Measurements from ENCODE around the gene CALCOCO1.

The CALCOCO1 gene

GRCh38 chr12:53699678-53700025 is 27.6 kb downstream of the CALCOCO1 start:
- no peak for DNase-seq (ENCODE audit: low read depth in 1 of 2, low spot score in 1 of 2)
- Histone ChIP-seq H3K27me3 (ENCODE audit: insufficient read depth, poor library complexity, severe bottlenecking) (peaks cover 75% of the 10 kb centered on the region), H3K4me3 (replicated peaks; ENCODE audit: insufficient read depth, low read length) (no peak overlapping the region), H3K27ac (replicated peaks) (no peak overlapping the region)
- TF ChIP-seq SPI1 (IDR thresholded peaks at IDR 0.05; ENCODE audit: borderline replicate concordance, low read depth) (no peak), GABPA (IDR thresholded peaks at IDR 0.05; ENCODE audit: low read depth) (no peak), CTCF (IDR thresholded peaks at IDR 0.05; ENCODE audit: insufficient read depth, low read length) (no peak), REST (IDR thresholded peaks at IDR 0.05; ENCODE audit: insufficient replicate concordance, low read depth) (no peak), POLR2AphosphoS5 (IDR thresholded peaks at IDR 0.05; ENCODE audit: low read depth) (no peak)

DNA sequence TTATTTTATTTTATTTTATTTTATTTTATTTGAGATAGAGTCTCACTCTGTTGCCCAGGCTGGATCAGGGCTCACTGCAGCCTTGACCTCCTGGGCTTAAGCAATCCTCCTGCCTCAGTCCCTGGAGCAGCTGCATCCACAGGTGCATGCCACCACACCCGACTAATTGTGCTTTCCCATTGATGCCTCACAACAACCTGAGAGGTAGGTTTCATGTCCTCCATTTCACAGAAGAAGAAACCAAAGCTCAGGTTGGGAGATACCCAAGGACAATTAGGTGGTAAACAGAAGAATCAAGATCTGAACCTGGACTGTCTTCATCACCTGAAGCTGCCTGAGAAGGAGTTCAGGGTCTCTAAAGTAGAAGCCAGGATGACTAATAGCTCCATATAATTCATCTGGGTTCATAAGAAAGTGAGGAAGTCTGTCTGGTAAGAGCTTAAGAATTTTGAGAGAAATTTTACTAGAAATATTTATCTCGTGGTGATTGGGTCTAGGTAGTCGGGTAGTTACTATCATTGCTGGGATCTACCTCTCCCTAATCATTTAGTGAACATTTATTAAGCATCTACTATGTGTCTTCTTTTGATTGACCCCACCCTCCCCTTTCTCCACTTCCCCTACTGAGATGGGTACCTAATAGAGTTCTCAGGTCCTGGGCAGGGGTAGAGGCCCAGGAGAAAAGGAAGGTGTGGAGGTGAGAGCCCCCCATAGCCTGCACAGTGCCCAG is 28.1 kb downstream of the CALCOCO1 start:
- H3K4me3 ChIP-seq (replicated peaks; ENCODE audit: insufficient read depth, low read length), result no peak overlapping the region
- no peak for TF ChIP-seq SPI1 (IDR thresholded peaks at IDR 0.05; ENCODE audit: borderline replicate concordance, low read depth)
- TF ChIP-seq CTCF (IDR thresholded peaks at IDR 0.05; ENCODE audit: insufficient read depth, low read length), result no peak
- no peak for TF ChIP-seq GABPA (IDR thresholded peaks at IDR 0.05; ENCODE audit: low read depth)
- no peak for TF ChIP-seq REST (IDR thresholded peaks at IDR 0.05; ENCODE audit: insufficient replicate concordance, low read depth)
- no peak for TF ChIP-seq POLR2AphosphoS5 (IDR thresholded peaks at IDR 0.05; ENCODE audit: low read depth)
- peaks cover 77% of the 10 kb centered on the region for H3K27me3 ChIP-seq (ENCODE audit: insufficient read depth, poor library complexity, severe bottlenecking)
- DNase-seq (ENCODE audit: low read depth in 1 of 2, low spot score in 1 of 2), result no peak
- no peak overlapping the region for H3K27ac ChIP-seq (replicated peaks)

- DNase-seq (ENCODE audit: low read depth in 1 of 2, low spot score in 1 of 2), result no peak
- H3K27ac ChIP-seq (replicated peaks), result no peak overlapping the region
- H3K27me3 ChIP-seq (ENCODE audit: insufficient read depth, poor library complexity, severe bottlenecking), result peaks cover 81% of the 10 kb centered on the region
- TF ChIP-seq CTCF (IDR thresholded peaks at IDR 0.05; ENCODE audit: insufficient read depth, low read length) (no peak), REST (IDR thresholded peaks at IDR 0.05; ENCODE audit: insufficient replicate concordance, low read depth) (no peak), SPI1 (IDR thresholded peaks at IDR 0.05; ENCODE audit: borderline replicate concordance, low read depth) (no peak), GABPA (IDR thresholded peaks at IDR 0.05; ENCODE audit: low read depth) (no peak), POLR2AphosphoS5 (IDR thresholded peaks at IDR 0.05; ENCODE audit: low read depth) (no peak)
- no peak overlapping the region for H3K4me3 ChIP-seq (replicated peaks; ENCODE audit: insufficient read depth, low read length)
Observed at GRCh38 chr12:53696655-53697331, 30.5 kb downstream of the CALCOCO1 start.
